HG03064 (cell line): ENCODE measurements around the gene TBX2.

Experiments
- ATAC-seq: cut with Tn5 transposase; IDR thresholded peaks from one replicate; pipeline ENCODE4 v1.9.1; 2021; ENCODE audit warnings: low read depth; ENCODE audit not compliant: unreplicated experiment

The TBX2 gene

DNA sequence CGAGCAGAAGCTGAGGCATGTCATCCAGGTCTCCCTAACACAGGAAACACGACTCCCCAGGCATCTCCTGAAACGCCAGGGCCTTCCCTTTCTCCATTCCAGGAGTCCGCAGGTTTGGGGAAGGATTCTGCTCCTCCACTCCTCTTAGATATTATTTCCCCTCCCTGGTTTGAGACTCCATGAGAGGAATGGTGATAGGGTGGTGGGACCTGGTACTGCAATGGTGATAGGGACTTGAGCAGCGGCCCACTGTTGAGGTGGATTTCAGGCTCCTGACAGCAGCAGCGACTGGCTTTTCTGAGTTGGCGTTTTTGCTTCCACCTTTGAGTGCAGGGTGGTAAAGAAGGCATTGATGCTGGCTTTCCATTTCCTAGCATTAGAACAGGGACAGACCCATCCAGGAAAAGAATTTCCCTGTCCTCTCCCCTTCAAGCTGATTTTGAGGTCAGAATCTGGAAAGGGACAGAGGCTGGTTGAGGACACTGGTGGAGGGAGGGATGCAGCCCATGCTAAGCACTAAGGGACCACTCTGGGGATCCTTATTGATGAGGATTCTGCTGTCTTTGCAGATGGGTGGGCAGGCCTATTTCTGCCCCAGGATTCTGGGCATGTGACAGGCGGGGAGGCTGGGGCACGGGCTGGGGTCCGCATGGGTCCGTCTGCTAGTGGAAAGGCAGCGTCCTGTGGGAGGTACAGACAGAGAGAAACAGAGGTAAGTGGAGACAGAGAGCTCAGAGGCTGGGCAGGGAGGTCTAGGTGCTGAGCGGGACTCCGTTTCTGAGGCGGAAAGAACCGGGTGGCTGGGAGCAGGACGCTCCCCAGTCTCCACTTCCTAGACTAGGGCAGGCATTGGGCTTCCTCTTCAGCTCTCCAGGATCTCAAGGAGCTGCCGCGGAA lies 51.2 kb downstream of the TBX2 start:
- no peak for ATAC-seq

DNA sequence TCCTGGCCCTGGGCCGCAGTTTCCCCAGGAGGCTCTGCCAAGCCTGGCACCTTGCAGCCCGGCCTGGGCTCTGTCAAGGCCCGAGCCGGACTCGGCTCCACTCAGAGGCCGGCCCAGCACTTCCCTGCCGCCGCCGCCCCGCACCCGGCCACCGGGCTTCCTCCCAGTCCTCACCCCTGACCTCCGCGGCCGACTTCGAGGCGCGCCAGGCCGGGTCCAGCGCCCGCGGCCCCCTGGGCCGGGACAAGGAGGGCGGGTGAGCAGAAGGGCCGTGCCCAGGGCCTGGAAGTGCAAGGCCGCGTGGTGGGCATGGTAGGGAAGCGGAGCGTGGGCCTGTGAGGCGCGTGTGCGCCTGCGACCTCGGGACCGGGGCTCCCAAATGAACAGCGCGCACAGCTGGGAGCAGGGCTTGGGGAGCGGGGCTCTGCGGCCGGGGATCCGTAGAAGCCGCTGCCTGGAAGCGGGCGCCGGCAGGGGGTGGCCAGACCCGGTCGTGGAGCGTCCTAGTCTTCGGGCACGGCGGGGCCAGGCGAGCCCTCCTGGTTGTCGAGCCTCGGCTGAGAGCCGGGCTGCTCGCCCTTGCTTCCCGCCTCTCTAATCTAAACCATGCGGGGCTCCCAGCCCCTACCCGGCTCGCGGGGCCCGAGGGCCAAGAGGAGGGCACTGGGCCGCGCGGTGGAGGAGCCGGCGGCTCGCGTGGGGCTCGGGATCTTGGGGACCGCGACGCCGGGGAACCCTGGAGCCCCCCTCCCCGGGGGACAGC lies 52.1 kb downstream of the TBX2 start:
- no peak for ATAC-seq

DNA sequence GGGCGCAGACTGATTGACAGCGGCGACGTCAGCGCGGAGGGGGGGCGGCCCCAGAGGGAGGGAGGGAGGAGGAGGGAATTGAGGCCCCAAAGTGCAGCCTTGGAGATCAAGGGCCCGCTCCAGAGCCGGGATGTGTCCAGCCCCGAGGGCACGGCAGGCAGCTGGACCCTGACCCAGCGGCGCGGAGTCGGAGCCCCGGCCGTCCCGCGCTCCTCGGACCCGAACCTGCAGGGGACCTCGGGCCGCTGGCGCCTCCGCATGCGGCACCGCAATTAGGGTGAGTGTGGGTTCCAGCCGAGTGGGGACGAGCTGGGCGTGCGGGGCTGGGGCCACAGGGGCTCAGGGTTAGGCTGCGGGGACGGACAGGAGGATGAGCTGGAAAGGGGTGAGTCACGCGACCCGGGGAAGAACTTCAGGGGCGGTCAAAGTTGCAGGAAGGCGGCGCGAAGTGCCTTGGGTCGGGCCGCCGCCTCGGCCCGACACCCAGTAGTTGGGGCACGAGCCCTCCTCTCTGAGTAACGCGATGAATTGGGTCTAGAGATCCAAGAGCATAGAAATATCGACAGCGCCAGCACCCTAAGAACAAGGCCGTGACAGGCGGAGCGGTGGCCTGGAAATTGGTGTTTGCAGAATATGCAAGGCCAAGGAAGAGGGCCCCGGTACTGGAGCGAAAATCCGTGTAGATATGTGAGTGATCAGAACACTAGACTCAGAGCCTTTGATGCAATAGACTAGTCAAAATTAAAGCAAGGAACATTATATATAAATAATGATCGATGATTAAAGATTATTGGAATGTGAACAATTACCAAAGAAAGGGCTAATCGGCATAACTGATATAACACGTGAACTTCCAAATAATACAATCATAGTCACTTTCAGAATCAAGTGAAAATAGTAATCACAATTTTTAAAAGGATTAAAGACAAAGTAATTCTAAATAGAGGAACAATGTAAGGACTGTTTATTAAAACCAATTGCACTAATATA lies 53.0 kb downstream of the TBX2 start, which contains the start of gene TBX4:
Gene TBX4 (plus strand): TSS at position 122 of the 990 bp plus-strand sequence. CDS start 4,069 bp downstream, outside the sequence.
- no peak for ATAC-seq

DNA sequence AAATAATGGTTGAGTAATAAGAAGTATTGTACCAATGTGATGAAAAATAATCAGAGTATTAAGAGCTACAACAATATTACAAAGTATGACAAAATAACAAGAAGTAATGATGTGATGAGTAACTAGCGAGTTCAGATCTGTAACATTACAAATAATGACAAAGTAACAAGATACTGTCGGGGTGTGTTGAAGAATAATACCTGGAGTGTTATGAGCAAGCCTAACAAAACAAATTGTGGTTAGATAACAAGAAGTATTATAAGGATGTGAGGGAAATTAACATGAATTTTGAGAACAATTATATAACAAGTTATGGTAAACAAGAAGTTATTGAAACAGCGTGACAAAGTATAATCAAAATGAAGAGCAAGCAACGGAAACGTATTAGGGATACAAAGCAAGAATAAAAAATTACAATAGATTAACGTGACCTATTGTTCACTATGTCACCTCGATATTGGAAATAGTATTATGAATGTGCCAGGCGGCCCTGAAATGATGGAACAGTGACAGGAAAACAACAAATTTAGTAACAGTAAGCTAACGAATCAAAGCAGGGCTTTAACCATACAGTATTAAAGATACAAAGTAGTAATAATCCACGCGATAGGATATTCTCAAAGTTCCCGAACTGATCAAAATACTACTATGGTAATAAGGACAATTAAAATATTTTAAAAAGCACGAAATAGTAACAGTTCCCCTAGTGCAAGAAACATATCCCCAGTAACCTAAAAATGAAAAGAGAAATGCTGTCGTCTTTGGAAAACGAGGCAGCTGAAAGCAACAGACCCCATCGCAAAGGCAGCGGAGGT lies 54.1 kb downstream of the TBX2 start:
- no peak for ATAC-seq

DNA sequence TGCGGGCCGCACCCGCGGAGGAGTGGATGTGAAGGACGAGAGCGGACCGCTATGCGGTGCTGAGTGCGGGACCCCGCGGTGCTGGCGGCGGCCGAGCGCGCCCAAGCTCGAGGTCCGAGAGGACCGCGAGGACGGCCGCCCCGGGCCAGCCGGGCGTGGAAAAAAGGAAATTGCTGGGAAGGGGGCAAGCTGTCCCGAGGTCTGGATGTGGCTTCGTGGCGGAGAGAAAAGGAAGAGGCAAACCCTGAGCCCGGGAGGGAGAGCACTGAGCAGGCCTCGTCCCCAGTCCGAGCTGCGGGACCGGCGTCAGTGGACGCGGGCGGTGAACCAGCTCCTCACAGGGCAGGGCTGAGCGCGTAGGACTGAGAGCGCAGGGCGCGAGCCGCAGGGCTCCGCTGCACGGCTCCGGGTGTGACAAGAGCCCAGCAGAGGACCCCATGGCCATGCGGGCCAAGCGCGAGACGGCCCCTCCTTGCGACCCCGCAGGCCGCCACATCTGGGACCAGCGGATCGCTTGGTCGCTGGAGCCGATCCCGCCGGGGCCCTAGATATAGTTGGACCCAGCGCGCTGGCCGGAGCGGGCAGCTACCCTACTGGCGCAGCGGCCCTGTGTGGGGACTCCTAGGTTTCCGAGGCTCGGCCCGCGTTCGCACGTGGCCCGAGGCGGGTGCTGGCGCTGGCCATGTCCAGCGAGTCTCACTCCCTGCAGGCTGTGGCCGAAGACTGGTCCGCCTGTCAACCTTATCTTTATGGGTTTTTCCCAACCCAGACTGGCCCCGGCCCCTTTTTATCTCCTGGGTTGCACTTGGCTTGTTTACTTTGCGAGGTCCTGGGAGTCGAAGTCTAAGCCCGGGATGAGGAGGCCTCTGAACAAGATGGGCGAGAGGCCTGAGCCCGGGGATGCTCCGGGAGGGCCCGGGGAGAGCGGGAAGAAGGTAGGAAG lies 55.0 kb downstream of the TBX2 start:
- no peak for ATAC-seq

DNA sequence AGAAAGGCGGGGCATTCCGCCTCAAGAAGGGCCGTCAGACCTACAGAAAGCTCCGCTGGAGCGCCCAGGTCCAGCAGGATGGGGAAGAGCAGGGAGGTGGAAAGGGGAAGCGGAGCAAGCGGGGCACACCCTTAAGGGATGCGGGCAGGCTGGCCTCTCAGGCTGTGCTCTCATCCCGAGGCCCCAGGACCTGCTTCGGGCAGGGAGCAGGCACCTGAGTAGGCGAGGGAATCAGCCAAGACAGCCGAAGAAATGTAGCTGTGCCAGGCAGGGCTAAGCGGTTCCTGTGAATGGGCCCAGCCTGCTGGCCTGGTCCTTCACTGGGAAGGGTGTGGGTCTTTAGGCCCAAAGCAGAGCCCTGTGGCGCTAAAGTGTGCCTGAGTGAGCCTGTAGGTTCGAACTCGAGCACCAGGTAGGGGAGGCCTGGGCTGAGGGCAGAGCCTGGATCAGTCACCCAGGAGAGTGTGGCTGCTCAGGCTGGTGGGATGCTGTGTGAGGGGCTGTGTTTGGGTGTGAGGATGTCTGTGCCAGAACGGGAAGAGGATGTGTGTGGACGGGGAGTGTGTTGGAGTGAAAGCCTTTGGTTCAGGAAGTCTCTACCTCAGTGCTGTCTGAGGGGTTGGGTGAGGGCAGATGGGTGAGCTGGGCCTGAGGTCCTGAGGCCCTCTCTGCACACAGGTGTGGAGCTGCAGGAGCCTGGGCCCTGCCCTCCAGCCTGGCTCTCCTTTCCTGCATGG lies 55.8 kb downstream of the TBX2 start:
- ATAC-seq, result no peak

DNA sequence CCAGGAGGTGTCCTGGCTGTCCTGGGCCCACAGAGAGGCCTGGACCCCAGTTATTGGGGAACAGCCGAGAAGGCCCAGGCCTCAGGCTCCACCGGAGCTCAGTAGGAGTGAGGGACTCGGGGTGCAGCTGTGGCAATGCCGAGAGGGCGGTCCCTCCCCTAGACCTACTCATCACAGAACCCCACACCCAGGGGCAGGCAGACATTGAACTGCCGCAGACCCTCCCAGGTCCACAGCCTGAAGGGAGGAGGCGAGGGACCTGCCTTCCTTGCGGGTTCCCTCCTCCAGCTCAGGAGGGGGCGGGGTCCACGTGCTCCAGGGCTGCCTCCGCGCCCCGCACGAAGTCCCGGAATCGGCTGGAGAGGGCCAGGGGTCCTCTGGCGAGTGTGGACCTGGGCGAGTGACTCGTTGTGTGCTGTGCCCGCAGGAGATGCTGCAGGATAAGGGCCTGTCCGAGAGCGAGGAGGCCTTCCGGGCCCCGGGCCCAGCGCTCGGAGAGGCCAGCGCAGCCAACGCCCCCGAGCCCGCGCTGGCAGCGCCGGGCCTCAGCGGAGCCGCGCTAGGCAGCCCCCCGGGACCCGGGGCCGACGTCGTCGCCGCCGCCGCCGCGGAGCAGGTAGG lies 56.5 kb downstream of the TBX2 start:
- no peak for ATAC-seq

DNA sequence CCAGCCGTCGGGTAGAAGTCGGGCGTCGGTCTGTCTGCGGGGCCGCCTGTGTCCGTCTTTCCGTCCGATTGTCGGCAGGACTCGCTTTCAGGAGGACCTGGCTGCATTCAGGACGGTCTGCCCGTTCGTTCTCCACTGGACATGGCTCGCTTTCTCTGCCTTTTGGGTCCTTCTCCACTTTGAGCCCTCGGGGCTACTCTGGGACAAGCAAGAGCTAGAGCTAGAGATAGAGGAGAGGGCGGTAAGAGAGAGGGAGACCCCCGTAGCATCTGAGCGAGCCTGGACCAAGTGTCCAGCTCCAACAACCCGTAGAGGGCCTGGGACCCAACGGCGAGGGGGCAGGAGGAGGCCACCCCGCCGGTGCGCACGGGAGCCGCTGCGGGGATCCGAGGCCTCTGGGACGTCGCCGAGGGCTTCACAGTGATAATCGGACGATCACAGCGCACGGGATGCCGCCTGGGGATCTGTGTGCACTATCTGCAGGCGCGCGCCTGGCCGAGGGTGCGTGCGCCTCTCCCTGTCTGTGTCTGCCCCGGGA lies 57.1 kb downstream of the TBX2 start:
- no peak for ATAC-seq

DNA sequence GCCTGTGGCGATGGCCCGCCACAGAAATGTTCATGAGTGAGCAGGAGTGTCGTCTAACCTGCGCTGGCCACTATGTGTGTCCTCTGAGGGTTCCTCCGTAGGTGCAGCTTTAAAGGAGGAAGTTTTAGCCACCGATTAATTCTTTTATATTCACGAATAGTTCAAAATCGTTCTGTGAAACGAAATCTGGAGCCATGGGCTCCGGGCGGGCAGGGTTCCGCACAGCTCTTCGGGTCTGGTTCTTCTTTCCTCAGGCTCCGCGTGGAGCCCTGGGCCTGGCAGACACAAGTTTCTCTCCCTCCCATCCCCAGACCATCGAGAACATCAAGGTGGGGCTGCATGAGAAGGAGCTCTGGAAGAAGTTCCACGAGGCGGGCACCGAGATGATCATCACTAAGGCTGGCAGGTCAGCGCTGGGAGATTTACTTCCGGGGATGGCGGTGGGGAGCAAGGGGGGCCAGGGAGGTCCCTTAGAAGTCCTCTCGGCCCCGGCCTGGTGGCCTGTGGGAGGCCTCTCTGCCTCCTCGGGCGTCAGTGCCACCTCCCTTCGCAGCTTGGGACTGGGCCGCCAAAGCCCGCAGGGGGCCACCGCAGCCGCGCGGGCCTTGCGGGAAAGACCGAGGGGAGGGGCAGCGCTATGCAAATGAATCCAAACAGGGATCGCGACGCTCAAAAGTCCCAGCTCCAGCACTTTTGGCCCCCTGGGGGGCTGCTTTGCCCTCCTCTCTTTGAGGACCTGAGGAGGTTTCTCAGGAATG lies 57.8 kb downstream of the TBX2 start:
- ATAC-seq, result no peak

DNA sequence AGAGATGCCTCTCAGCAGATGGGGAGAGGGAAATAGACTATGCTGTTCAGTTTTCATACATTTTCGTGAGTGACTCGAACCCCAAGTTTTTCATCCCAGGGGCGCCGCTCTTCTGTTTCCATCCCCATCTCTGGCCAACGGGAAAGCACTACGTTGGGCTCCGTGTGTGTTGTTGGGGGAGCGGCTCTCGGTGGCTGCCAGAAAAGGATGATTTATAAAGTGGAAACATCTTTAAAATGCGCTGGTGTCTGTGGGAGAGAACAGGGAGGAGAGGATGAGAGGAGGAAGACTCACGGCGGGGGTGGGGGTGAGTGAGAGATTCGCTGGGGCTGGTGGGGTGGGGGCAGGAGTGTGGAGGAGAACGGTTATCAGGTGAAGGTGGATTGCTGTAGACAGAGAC lies 58.4 kb downstream of the TBX2 start:
- no peak for ATAC-seq

DNA sequence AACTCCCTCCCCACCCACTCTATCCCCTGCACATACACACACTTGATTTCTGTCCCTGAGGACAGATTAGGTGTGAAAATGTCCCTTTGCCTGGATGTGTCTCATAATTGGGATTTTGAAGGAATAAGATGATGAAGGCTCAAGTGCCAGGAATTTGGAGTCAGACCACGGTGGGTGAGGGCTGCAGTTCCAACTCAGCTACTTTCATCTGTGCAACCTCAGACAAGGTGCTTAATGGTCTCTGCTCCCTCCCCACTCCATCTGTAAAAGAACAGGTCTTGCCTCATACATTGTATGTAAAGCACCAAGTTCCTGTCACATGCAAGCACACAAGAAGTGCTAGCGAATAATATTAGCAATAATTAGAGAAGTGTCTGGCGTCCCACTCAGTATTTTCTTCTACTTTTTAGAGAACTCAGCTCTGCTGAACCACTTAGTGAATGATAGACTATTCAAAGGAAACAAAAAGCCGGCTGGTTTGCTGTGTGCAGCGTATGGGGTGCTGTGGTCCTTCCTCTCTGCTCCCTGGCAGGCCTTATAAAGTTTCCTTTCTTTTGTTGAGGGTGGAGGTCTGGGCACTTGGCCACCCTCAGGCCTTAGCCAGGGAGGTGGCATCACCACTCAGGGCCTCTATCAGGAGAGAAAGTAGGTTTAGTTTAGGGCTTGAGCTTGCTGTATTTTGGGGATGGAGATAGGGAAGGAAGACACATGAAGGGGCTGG lies 58.9 kb downstream of the TBX2 start:
- ATAC-seq, result no peak
